Left lobe of liver (tissue), 2 donors: ENCODE data around the gene PDCD11. TPM values are rescaled to one million over a fixed set of nuclear protein-coding genes. Genes with fewer than 3 reads are reported as not detected.
"Not testable (repeated sequence)": the region's sequence is repeated elsewhere in the genome, so short reads cannot be mapped to it uniquely, and the experiment has no call there.

Experiments
- ATAC-seq: fragments of 200-7000 bp; cut with Tn5 transposase; one replicate; pipeline ENCODE4 v1.9.1; 2020; ENCODE audit warnings: mild to moderate bottlenecking, moderate library complexity
- DNase-seq: peaks from one replicate; pipeline ENCODE4 v3.0.0-alpha.2; 2020; ENCODE audit warnings: low spot score
- total RNA-seq: library from RNA; stranded (reverse); gene quantifications from one replicate; pipeline ENCODE4 v1.2.1, GENCODE V29; 2021
- donor health status: DM: no; HTN: no; CAD: no; lungs with moderate emphysema.
- donor health status: DM: no; HTN: yes; CAD: no.

The PDCD11 gene, protein sequence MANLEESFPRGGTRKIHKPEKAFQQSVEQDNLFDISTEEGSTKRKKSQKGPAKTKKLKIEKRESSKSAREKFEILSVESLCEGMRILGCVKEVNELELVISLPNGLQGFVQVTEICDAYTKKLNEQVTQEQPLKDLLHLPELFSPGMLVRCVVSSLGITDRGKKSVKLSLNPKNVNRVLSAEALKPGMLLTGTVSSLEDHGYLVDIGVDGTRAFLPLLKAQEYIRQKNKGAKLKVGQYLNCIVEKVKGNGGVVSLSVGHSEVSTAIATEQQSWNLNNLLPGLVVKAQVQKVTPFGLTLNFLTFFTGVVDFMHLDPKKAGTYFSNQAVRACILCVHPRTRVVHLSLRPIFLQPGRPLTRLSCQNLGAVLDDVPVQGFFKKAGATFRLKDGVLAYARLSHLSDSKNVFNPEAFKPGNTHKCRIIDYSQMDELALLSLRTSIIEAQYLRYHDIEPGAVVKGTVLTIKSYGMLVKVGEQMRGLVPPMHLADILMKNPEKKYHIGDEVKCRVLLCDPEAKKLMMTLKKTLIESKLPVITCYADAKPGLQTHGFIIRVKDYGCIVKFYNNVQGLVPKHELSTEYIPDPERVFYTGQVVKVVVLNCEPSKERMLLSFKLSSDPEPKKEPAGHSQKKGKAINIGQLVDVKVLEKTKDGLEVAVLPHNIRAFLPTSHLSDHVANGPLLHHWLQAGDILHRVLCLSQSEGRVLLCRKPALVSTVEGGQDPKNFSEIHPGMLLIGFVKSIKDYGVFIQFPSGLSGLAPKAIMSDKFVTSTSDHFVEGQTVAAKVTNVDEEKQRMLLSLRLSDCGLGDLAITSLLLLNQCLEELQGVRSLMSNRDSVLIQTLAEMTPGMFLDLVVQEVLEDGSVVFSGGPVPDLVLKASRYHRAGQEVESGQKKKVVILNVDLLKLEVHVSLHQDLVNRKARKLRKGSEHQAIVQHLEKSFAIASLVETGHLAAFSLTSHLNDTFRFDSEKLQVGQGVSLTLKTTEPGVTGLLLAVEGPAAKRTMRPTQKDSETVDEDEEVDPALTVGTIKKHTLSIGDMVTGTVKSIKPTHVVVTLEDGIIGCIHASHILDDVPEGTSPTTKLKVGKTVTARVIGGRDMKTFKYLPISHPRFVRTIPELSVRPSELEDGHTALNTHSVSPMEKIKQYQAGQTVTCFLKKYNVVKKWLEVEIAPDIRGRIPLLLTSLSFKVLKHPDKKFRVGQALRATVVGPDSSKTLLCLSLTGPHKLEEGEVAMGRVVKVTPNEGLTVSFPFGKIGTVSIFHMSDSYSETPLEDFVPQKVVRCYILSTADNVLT (N-terminal part only)
- 9.0 TPM for total RNA-seq

- ATAC-seq (peak; percentile 99), DNase-seq (peak; percentile 98)
These were observed at the start of gene PDCD11, which contains the start of gene ATP5MK for GRCh38 chr10:103396067-103396788. Gene PDCD11, plus strand, starts transcription at chr10:103396626. Its CDS starts 1,801 bp downstream, at chr10:103398427. Gene ATP5MK, minus strand, starts transcription at chr10:103396475. Its CDS starts 4,018 bp downstream, at chr10:103392457.

- ATAC-seq (no peak), DNase-seq (no peak)
These were observed 46.3 kb upstream of the PDCD11 start for GRCh38 chr10:103350175-103350516.

GRCh38 chr10:103350517-103351260, 45.7 kb upstream of the PDCD11 start, which contains the start of gene PCGF6:
Gene PCGF6, minus strand, starts transcription at chr10:103351140. Its CDS starts 74 bp downstream, at chr10:103351066.
- ATAC-seq (peak; percentile 96), DNase-seq (peak; percentile 86)

DNA sequence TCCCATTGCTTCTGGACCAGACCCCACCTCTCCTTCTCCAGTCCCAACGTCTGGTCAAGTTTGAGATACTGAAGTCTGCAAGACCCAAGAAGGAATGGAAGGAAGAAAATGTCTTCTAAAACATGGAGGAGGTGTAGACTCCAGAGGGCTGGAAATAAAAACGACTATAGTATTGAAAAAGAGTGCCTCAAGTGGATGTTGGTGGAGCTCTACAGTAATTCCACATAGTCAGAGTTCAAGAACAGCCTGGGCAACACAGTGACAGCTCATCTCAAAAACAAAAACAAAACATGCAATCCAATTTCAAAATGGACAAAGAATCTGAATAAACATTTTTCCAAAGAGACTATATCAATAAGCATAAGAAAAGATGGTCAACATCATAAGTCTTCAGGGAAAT, 43.1 kb upstream of the PDCD11 start:
- DNase-seq (no peak), ATAC-seq (no peak)

GRCh38 chr10:103354567-103354966, 41.9 kb upstream of the PDCD11 start:
- DNase-seq, ATAC-seq: not testable (repeated sequence)

DNA sequence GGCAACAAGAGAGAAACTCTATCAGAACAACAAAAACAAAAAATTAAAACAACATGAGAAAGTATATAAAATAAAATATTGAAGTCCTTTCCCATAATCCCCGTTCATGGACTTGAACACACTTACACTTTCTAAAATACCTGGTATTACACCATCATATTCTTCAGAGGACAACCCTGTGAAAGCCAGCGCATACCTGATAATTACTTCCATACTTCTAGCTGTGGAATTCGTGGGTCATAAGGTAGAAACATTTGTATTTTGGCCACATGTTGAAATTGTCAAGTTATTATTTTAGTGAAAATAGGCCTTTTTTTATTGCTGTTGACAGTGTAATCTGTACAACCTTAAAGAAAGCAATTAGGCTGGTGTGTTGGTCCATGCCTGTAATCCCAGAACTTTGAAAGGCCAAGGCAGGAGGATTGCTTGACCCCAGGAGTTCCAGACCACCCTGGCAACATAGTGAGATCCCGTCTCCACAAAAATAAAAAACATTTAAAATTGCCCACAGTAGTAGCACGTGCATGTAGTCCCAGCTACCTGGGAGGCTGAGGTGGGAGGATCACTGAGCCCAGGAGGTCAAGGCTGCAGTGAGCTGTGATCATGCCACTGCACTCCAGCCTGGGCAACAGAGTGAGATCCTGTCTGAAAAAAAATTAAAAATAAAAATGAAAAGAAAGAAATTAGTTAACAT, 40.4 kb upstream of the PDCD11 start:
- no peak for DNase-seq
- ATAC-seq, result no peak

DNA sequence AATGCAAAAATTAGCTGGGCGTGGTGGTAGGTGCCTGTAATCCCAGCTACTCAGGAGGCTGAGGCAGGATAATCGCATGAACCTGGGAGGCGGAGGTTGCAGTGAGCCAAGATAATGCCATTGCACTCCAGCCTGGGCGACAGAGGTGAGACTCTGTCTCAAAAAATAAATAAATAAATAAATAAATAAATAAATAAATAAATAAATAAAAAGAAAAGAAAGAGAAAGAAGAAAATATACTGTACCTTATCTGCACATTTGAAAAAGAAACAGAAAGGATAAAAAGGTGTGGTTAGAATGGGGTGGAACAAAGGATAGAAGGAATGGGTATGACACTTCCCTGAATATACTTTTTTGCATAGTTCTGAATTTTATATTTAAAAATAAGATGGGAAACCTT, 36.9 kb upstream of the PDCD11 start:
- DNase-seq, result peak; percentile 21
- not testable (repeated sequence) for ATAC-seq

DNA sequence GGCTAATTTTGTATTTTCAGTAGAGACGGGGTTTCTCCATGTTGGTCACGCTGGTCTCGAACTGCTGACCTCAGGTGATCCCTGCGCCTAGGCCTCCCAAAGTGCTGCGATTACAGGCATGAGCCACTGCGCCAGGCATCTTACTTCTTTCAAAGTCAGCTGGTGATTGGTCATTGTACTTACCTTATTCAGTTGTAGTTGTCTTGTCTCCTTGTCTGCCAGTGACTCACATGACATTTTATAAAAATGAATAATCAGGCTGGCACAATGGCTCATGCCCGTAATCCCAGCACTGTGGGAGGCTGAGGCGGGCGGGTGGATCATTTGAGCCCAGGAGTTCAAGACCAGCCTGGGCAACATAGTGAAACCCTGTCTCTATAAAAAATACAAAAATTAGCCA, 35.6 kb upstream of the PDCD11 start:
- DNase-seq, result peak; percentile 19
- ATAC-seq, result not testable (repeated sequence)

DNA sequence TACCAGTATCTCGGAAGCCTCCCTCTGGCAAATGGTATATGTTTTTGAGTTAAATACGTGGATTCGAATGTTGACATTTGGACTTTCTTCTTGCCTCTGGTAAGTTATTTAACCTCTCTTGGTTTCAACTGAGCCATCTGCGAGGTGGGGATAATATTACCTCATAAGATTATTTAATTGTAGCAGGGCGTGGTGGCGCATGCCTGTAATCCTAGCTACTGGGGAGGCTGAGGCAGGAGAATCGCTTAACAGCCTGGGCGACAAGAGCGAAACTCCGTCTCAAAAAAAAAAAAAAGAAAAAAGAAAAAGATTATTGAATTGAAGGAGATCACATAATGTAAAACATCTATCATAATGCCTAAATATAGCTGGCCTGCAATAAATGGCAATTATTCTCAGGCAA, 29.0 kb upstream of the PDCD11 start:
- ATAC-seq (no peak), DNase-seq (no peak)

GRCh38 chr10:103367782-103368518, 28.5 kb upstream of the PDCD11 start, which contains the start of gene TAF5:
Gene TAF5, plus strand, starts transcription at chr10:103367976. Its CDS starts 14 bp downstream, at chr10:103367990.
- peak; percentile 91 for ATAC-seq

GRCh38 chr10:103373544-103373943, 22.9 kb upstream of the PDCD11 start:
- DNase-seq, result no peak
- ATAC-seq, result no peak

More at GRCh38 chr10:103367782-103368518, 28.5 kb upstream of the PDCD11 start, which contains the start of gene TAF5:
- peak; percentile 92 for DNase-seq

- ATAC-seq, result no peak
- no peak for DNase-seq
These were observed 22.2 kb upstream of the PDCD11 start for GRCh38 chr10:103374263-103374662.

DNA sequence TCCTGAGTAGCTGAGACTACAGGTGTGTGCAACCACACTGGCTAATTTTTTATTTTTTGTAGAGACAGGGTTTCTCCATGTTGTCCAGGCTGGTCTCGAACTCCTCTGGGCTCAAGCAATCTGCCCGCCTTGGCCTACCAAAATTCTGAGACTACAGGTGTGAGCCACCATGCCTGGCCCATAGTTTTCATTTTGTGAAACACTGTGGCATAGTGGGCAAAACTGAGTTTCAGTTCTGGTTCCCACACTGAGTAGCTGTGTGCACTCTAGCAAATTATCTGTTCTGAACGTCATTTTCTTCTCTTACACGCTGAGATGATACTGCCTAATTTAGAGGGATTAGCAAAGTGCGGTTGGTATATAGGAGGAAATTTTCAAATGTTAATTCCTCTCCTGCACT, 13.7 kb upstream of the PDCD11 start:
- ATAC-seq (no peak), DNase-seq (no peak)

DNA sequence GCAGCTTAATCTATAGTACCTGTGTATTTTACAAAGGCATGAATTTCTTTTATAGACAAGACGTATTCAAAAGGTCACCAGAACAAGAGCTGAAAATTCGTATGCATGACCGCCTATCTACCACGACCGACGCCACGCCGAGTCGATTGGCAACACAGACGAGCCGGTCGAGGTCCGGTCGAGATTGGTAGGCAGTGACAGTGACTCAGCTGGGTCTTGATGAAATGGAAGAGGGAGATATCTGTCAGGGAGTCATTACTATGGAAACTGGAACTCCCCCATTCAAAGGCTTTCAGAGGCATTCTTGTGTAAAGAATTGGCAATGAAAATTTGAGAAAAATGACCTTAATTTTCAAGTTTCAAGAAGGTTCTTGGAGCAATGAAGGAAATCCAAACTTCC, 2.2 kb upstream of the PDCD11 start:
- no peak for DNase-seq
- ATAC-seq, result no peak

DNA sequence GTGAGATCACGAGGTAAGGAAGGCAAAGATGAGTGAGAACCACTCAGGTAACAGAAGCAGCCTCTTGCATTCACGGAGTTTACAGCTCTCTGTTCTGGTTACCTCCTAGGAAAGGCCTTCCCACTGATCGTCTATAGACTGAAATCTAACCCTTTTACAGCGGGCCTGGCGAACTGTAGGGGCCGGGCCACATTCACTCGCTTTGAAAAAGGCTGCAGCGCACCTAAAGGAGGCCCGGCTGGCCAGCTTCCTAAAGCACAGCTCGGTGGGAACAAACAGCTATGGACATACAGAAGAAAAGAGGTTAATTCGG, 716 bp upstream of the PDCD11 start:
- DNase-seq (no peak), ATAC-seq (peak; percentile 28)

GRCh38 chr10:103396789-103397087, 312 bp downstream of the PDCD11 start:
- no peak for ATAC-seq
- no peak for DNase-seq

DNA sequence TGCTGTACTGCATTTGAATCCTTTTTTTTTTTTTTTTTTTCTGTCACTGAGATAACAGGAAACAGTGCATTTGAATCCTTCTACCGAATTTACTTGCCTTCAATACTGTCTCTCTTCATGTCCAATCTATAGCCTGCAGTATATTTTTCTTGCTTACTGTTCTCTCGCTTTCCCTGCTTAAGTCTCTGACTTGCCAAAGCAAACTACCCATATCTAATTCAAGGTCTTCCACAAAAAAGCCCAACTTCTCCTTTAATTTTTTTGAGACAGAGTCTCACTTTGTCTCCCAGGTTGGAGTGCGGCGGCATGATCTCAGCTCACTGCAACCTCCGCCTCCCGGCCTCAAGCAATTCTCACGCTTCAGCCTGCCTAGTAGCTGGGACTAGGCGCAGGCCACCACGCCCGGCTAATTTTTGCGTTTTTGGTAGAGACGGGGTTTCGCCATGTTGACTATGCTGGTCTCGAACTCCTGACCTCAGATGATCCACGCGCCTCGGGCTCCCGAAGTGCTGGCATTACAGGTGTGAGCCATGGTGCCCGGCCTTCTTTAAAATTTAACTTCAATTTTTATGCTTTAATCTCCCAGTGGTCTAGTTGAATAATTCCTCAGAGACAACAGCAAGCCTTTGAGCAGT, 882 bp downstream of the PDCD11 start:
- no peak for ATAC-seq
- no peak for DNase-seq

- ATAC-seq (peak; percentile 75), DNase-seq (peak; percentile 49)
These were observed 17.1 kb downstream of the PDCD11 start for GRCh38 chr10:103413564-103413963.
